HEK293 (cell line): ENCODE measurements around the gene N4BP2L2.

Experiments used
- ZNF155 ChIP-seq: fragments of 450-650 bp; formaldehyde crosslinking; IDR thresholded peaks from 2 replicates; pipeline ENCODE4 v1.5.1; 2016; ENCODE audit warnings: missing biosample characterization, missing genetic modification characterization
- ZNF768 ChIP-seq: fragments of 450-650 bp; formaldehyde crosslinking; IDR thresholded peaks from 2 replicates; pipeline ENCODE4 v1.5.1; 2018; ENCODE audit warnings: missing biosample characterization, mild to moderate bottlenecking, missing genetic modification characterization
- TF ChIP-seq, protein P1 (sequence below): fragments of 450-650 bp; formaldehyde crosslinking; IDR thresholded peaks from 2 replicates; pipeline ENCODE4 v1.5.1; 2016; ENCODE audit warnings: missing biosample characterization, missing genetic modification characterization
- TF ChIP-seq, protein P2 (sequence below): fragments of 450-650 bp; formaldehyde crosslinking; IDR thresholded peaks from 2 replicates; pipeline ENCODE4 v1.5.1; 2016; ENCODE audit warnings: missing biosample characterization, missing genetic modification characterization

DNA sequence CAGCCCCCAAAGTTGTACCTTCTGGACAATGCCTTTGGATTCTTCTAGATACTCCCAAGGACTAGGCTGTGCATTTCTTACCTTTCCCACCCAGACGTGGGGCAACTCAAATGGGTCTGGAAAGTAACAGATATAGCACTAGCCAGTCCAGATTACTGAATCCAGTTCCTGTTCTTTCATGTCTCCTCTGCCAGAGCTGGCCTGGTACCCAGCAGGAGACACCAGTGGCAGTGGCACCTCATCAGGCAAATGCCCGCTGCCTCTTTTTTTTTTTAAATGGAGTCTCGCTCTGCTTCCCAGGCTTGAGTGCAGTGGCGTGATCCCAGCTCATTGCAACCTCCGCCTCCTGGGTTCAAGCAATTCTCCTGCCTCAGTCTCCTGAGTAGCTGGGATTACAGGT, 43.2 kb downstream of the N4BP2L2 start:
- TF ChIP-seq, protein P1, sequence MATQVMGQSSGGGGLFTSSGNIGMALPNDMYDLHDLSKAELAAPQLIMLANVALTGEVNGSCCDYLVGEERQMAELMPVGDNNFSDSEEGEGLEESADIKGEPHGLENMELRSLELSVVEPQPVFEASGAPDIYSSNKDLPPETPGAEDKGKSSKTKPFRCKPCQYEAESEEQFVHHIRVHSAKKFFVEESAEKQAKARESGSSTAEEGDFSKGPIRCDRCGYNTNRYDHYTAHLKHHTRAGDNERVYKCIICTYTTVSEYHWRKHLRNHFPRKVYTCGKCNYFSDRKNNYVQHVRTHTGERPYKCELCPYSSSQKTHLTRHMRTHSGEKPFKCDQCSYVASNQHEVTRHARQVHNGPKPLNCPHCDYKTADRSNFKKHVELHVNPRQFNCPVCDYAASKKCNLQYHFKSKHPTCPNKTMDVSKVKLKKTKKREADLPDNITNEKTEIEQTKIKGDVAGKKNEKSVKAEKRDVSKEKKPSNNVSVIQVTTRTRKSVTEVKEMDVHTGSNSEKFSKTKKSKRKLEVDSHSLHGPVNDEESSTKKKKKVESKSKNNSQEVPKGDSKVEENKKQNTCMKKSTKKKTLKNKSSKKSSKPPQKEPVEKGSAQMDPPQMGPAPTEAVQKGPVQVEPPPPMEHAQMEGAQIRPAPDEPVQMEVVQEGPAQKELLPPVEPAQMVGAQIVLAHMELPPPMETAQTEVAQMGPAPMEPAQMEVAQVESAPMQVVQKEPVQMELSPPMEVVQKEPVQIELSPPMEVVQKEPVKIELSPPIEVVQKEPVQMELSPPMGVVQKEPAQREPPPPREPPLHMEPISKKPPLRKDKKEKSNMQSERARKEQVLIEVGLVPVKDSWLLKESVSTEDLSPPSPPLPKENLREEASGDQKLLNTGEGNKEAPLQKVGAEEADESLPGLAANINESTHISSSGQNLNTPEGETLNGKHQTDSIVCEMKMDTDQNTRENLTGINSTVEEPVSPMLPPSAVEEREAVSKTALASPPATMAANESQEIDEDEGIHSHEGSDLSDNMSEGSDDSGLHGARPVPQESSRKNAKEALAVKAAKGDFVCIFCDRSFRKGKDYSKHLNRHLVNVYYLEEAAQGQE = no peak
- TF ChIP-seq ZNF155 (tag by site-specific recombination) (no peak), ZNF768 (tag by site-specific recombination) (no peak)
- TF ChIP-seq, protein P2, sequence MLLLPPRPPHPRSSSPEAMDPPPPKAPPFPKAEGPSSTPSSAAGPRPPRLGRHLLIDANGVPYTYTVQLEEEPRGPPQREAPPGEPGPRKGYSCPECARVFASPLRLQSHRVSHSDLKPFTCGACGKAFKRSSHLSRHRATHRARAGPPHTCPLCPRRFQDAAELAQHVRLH = no peak
